ENCODE data around the gene SOX5.
"Not testable (repeated sequence)": the region's sequence is repeated elsewhere in the genome, so short reads cannot be mapped to it uniquely, and the experiment has no call there.

The SOX5 gene

DNA sequence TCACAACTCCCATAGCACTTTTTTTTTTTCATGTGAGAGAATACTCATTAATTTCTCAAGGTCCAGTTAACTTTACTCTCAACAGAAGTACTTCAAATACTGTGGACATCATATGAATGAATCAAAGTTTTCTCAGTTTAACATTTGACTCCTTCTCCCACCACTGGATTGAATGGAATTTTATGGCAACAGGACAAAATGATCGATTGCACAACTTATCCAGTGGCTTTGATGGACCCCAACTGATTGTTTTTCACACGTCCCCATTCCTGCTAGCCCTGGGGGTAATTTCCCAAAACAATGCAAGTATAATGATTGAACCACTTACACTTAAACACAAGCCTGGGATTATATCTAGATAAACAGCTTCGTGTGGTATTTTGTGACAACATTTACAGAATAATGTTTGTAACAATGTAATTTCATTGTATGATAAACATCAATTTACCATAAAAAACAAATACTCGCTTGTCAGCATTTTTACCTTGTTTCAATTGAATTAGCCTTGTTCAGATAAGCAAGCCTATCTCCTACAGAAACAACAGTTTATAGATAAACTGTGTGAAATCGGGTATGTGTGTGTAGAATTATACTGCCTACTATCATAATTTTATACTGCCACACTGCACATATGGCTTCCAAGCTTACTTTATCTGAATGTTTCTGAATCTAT lies 60.9 kb downstream of the SOX5 start:
- Mint-ChIP-seq H3K4me1 (no peaks in the 10 kb centered on the region), H3K4me3 (no peak overlapping the region), H3K27me3 (no peaks in the 10 kb centered on the region), H3K9me3 (no peaks in the 10 kb centered on the region), H3K27ac (no peak overlapping the region), H3K36me3 (ENCODE audit: low read depth) (no peaks in the 10 kb centered on the region)
- DNase-seq (no peak), ATAC-seq (no peak)

GRCh38 chr12:23887055-23887835 lies 62.2 kb downstream of the SOX5 start:
- H3K9me3 Mint-ChIP-seq = no peaks in the 10 kb centered on the region
- no peaks in the 10 kb centered on the region for H3K4me1 Mint-ChIP-seq
- DNase-seq (no peak), ATAC-seq (no peak)
- no peak overlapping the region for H3K4me3 Mint-ChIP-seq
- no peak overlapping the region for H3K27ac Mint-ChIP-seq
- H3K27me3 Mint-ChIP-seq = no peaks in the 10 kb centered on the region
- H3K36me3 Mint-ChIP-seq (ENCODE audit: low read depth) = no peaks in the 10 kb centered on the region

GRCh38 chr12:23885394-23885793 lies 64.1 kb downstream of the SOX5 start:
- H3K9me3 Mint-ChIP-seq = no peaks in the 10 kb centered on the region
- DNase-seq (no peak), ATAC-seq (no peak)
- H3K36me3 Mint-ChIP-seq (ENCODE audit: low read depth) = no peaks in the 10 kb centered on the region
- H3K27me3 Mint-ChIP-seq = no peaks in the 10 kb centered on the region
- H3K4me1 Mint-ChIP-seq = no peaks in the 10 kb centered on the region
- no peak overlapping the region for H3K4me3 Mint-ChIP-seq
- H3K27ac Mint-ChIP-seq = no peak overlapping the region

GRCh38 chr12:23884909-23885308 lies 64.6 kb downstream of the SOX5 start:
- DNase-seq = no peak
- no peaks in the 10 kb centered on the region for H3K36me3 Mint-ChIP-seq (ENCODE audit: low read depth)

DNA sequence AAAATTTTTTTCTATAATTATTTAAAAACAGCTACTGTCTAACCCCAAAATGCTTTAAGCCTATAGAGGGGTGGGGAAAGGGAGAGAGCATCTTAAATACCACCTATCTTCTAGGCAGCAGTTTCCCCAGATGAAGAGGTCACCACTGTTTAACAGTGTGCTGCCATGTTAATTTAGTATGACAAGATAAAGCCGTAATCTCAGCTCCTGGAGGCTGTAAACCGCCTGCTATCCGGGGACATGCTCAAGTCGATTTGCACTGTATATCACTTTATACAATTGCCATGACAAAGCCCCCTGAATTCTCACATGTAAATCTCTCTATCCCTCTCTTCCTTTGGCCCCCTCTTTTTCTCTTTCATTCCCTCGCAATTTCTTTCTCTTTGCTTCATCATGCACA lies 68.5 kb downstream of the SOX5 start:
- H3K9me3 Mint-ChIP-seq = no peaks in the 10 kb centered on the region
- DNase-seq (no peak), ATAC-seq (no peak)
- H3K27ac Mint-ChIP-seq = no peak overlapping the region
- H3K4me1 Mint-ChIP-seq = no peaks in the 10 kb centered on the region
- H3K36me3 Mint-ChIP-seq (ENCODE audit: low read depth) = no peaks in the 10 kb centered on the region
- H3K27me3 Mint-ChIP-seq = no peaks in the 10 kb centered on the region
- no peak overlapping the region for H3K4me3 Mint-ChIP-seq

More at GRCh38 chr12:23884909-23885308, 64.6 kb downstream of the SOX5 start:
- no peaks in the 10 kb centered on the region for H3K9me3 Mint-ChIP-seq
- H3K4me1 Mint-ChIP-seq = no peaks in the 10 kb centered on the region
- no peak overlapping the region for H3K4me3 Mint-ChIP-seq
- H3K27me3 Mint-ChIP-seq = no peaks in the 10 kb centered on the region
- no peak for ATAC-seq
- H3K27ac Mint-ChIP-seq = no peak overlapping the region

GRCh38 chr12:23876618-23877017 lies 72.9 kb downstream of the SOX5 start:
- not testable (repeated sequence) for H3K4me1 Mint-ChIP-seq; DNase-seq; H3K27ac Mint-ChIP-seq; H3K27me3 Mint-ChIP-seq; H3K36me3 Mint-ChIP-seq (ENCODE audit: low read depth); H3K4me3 Mint-ChIP-seq; H3K9me3 Mint-ChIP-seq; ATAC-seq

DNA sequence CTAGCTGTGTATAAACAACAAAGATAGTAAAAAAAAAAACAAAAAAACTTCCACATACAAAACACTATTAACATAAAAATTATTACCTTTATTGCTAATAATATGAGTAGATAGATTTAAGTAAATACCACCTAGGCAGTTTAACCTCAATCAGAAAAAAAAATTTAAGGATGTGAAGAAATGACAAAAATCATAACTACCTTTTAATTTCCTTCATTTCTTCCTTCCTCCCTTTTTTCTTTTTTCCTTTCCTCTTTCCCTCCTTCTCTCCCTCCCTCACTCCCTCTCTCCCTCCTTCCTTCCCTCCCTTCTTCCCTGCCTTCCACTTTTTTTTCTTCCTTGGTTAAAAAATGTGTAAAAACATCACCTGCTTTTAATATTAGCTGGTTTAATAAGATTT lies 81.7 kb downstream of the SOX5 start:
- Mint-ChIP-seq H3K4me3 (no peak overlapping the region), H3K27me3 (no peaks in the 10 kb centered on the region), H3K27ac (no peak overlapping the region), H3K4me1 (no peaks in the 10 kb centered on the region), H3K36me3 (ENCODE audit: low read depth) (no peaks in the 10 kb centered on the region), H3K9me3 (peaks cover 11% of the 10 kb centered on the region)
- no peak for ATAC-seq
- DNase-seq = no peak

DNA sequence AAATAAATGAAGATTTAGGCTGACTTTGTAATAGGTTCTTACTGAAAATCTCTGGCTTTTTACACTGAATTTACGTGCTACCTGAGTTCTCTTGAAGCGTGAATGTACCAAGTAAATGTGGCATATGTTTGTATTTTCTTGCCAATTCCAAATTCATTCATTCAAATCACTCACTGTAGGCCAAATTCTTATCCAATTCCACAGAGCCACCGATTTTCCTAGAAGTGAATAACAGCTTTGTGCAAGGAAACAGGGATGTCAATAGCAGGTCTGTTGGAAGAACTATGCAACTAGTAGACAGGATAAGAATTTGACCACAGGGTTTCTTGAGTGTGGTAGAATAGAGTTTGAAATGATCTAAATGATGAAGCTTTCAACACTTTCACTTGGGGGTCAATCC lies 86.8 kb downstream of the SOX5 start:
- DNase-seq (no peak), ATAC-seq (no peak)
- Mint-ChIP-seq H3K36me3 (ENCODE audit: low read depth) (no peaks in the 10 kb centered on the region), H3K9me3 (peaks cover 8% of the 10 kb centered on the region), H3K27ac (no peak overlapping the region), H3K27me3 (no peaks in the 10 kb centered on the region), H3K4me1 (no peaks in the 10 kb centered on the region), H3K4me3 (no peak overlapping the region)

DNA sequence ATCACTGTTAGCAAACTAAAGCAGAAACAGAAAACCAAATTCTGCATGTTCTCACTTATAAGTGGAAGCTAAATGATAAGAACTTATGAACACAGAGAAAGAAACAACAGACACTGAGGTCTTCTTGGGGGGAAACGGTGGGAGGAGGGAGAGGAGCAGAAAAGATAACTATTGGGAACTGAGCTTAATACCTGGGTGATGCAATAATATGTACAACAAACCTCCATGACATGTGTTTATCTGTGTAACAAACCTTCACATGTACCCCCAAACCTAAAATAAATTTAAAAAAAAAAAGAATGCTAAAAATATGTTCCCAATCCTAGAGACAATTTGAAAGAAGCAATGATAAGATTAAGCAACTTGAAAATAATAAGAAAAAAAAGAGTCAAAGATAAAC lies 89.5 kb downstream of the SOX5 start:
- DNase-seq (no peak), ATAC-seq (no peak)
- H3K4me1 Mint-ChIP-seq = no peaks in the 10 kb centered on the region
- no peaks in the 10 kb centered on the region for H3K27me3 Mint-ChIP-seq
- H3K9me3 Mint-ChIP-seq = peaks cover 12% of the 10 kb centered on the region
- no peak overlapping the region for H3K27ac Mint-ChIP-seq
- no peaks in the 10 kb centered on the region for H3K36me3 Mint-ChIP-seq (ENCODE audit: low read depth)
- H3K4me3 Mint-ChIP-seq = no peak overlapping the region

DNA sequence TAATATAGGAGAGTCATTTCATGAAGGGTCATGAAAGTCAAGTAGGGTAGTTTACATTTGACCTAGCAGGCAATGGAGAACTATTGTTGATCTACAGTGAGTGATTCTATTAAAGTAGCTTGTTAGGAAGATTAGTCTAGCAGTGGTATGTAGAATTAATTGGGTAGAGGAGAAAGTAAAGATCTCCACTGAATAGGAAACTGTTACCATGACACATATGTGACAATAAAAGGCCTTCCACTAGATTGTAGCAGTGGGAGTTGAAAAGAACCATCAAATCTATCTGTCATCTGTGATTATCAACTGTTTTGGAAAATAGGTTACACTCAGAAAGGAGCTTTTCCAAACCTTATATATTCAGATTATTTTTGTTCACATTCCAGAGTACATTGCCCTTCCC lies 92.3 kb downstream of the SOX5 start:
- Mint-ChIP-seq H3K27ac (no peak overlapping the region), H3K4me1 (no peaks in the 10 kb centered on the region), H3K36me3 (ENCODE audit: low read depth) (no peaks in the 10 kb centered on the region), H3K9me3 (peaks cover 12% of the 10 kb centered on the region), H3K4me3 (no peak overlapping the region), H3K27me3 (no peaks in the 10 kb centered on the region)
- ATAC-seq (no peak), DNase-seq (no peak)

DNA sequence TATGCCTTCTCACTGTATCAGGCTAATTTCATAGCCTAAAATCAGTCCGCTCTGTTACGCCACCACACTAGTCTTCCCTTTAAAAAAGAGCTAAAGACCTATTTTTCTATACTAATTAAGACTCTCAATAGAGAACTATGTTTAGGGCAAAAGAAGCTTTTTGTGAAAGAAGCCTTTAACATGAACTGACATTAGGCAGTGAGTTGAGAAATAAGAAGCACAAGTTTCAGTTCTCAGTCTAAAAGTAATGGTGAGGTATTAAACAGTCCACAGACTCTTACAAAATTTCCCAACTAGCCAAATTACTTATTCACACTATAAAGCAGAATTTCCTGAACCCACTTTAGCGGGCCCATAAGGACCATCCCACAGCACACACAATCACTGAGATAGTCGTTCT lies 93.7 kb downstream of the SOX5 start:
- no peak for ATAC-seq
- no peaks in the 10 kb centered on the region for H3K27me3 Mint-ChIP-seq
- H3K4me1 Mint-ChIP-seq = no peaks in the 10 kb centered on the region
- H3K27ac Mint-ChIP-seq = no peak overlapping the region
- H3K9me3 Mint-ChIP-seq = peaks cover 12% of the 10 kb centered on the region
- H3K4me3 Mint-ChIP-seq = no peak overlapping the region
- no peak for DNase-seq
- no peaks in the 10 kb centered on the region for H3K36me3 Mint-ChIP-seq (ENCODE audit: low read depth)

- Mint-ChIP-seq H3K4me3 (no peak overlapping the region), H3K36me3 (ENCODE audit: low read depth) (no peaks in the 10 kb centered on the region), H3K27me3 (no peaks in the 10 kb centered on the region), H3K27ac (no peak overlapping the region), H3K4me1 (no peaks in the 10 kb centered on the region), H3K9me3 (peaks cover 8% of the 10 kb centered on the region)
- DNase-seq (no peak), ATAC-seq (no peak)
Observed at GRCh38 chr12:23854598-23854997, 94.9 kb downstream of the SOX5 start.

- H3K4me1 Mint-ChIP-seq = no peaks in the 10 kb centered on the region
- no peaks in the 10 kb centered on the region for H3K27me3 Mint-ChIP-seq
- peaks cover 4% of the 10 kb centered on the region for H3K9me3 Mint-ChIP-seq
- no peak for DNase-seq
- no peak overlapping the region for H3K27ac Mint-ChIP-seq
- ATAC-seq = no peak
- no peaks in the 10 kb centered on the region for H3K36me3 Mint-ChIP-seq (ENCODE audit: low read depth)
- no peak overlapping the region for H3K4me3 Mint-ChIP-seq
Observed at GRCh38 chr12:23853640-23854039, 95.8 kb downstream of the SOX5 start.

GRCh38 chr12:23851602-23852001 lies 97.9 kb downstream of the SOX5 start:
- Mint-ChIP-seq H3K27ac (no peak overlapping the region), H3K4me3 (no peak overlapping the region), H3K36me3 (ENCODE audit: low read depth) (no peaks in the 10 kb centered on the region), H3K4me1 (no peaks in the 10 kb centered on the region), H3K27me3 (no peaks in the 10 kb centered on the region), H3K9me3 (no peaks in the 10 kb centered on the region)
- no peak for DNase-seq
- ATAC-seq = no peak

GRCh38 chr12:23847857-23848256 lies 101.6 kb downstream of the SOX5 start:
- H3K27me3 Mint-ChIP-seq = no peaks in the 10 kb centered on the region
- H3K27ac Mint-ChIP-seq = no peak overlapping the region
- no peak overlapping the region for H3K4me3 Mint-ChIP-seq
- no peaks in the 10 kb centered on the region for H3K36me3 Mint-ChIP-seq (ENCODE audit: low read depth)
- H3K4me1 Mint-ChIP-seq = no peaks in the 10 kb centered on the region
- H3K9me3 Mint-ChIP-seq = no peaks in the 10 kb centered on the region
- DNase-seq (no peak), ATAC-seq (no peak)
